Progenitor cell of endocrine pancreas (in vitro differentiated cells): ENCODE measurements around the gene NONO. TPM values are rescaled to one million over a fixed set of nuclear protein-coding genes. Genes with fewer than 3 reads are reported as not detected.
A peak's percentile ranks its signal among the peaks of the same experiment; 100 is the strongest.
"Not testable (repeated sequence)": the region's sequence is repeated elsewhere in the genome, so short reads cannot be mapped to it uniquely, and the experiment has no call there.

Experiments used
- DNase-seq: peaks from one replicate; pipeline ENCODE4 v3.0.0; 2021; ENCODE audit warnings: low spot score; ENCODE audit not compliant: unreplicated experiment
- H3K27ac Mint-ChIP-seq: 2 replicates; pipeline ENCODE4 v1.8.0; 2021; ENCODE audit warnings: mild to moderate bottlenecking, moderate library complexity, mixed read lengths
- H3K27me3 Mint-ChIP-seq: 2 replicates; pipeline ENCODE4 v1.8.0; 2021; ENCODE audit warnings: mixed read lengths
- H3K36me3 Mint-ChIP-seq: 2 replicates; pipeline ENCODE4 v1.8.0; 2022; ENCODE audit warnings: mixed read lengths; ENCODE audit not compliant: insufficient read depth
- H3K4me1 Mint-ChIP-seq: 2 replicates; pipeline ENCODE4 v1.8.0; 2021; ENCODE audit warnings: low read depth, mixed read lengths
- H3K4me3 Mint-ChIP-seq: 2 replicates; pipeline ENCODE4 v1.8.0; 2021; ENCODE audit warnings: low read depth, mild to moderate bottlenecking, moderate library complexity, mixed read lengths
- H3K9me3 Mint-ChIP-seq: 2 replicates; pipeline ENCODE4 v1.8.0; 2021; ENCODE audit warnings: low read depth, mixed read lengths
- total RNA-seq: library from RNA; stranded (reverse); gene quantifications from 2 replicates; pipeline ENCODE4 v1.2.1, GENCODE V29; 2021
- TF ChIP-seq, protein P1 (sequence below): fragments of 200-600 bp; sonication (generic); IDR thresholded peaks from one replicate; pipeline ENCODE4 v1.5.0; 2021; ENCODE audit warnings: antibody characterized with exemption, mild to moderate bottlenecking; ENCODE audit not compliant: unreplicated experiment

Gene NONO
- total RNA-seq, 1 donor from 2014 or later: 795 TPM

GRCh38 chrX:71292669-71293365 lies 9.4 kb downstream of the NONO start:
- H3K9me3 Mint-ChIP-seq: peaks cover 12% of the 10 kb centered on the region
- DNase-seq: no peak
- TF ChIP-seq, protein P1, sequence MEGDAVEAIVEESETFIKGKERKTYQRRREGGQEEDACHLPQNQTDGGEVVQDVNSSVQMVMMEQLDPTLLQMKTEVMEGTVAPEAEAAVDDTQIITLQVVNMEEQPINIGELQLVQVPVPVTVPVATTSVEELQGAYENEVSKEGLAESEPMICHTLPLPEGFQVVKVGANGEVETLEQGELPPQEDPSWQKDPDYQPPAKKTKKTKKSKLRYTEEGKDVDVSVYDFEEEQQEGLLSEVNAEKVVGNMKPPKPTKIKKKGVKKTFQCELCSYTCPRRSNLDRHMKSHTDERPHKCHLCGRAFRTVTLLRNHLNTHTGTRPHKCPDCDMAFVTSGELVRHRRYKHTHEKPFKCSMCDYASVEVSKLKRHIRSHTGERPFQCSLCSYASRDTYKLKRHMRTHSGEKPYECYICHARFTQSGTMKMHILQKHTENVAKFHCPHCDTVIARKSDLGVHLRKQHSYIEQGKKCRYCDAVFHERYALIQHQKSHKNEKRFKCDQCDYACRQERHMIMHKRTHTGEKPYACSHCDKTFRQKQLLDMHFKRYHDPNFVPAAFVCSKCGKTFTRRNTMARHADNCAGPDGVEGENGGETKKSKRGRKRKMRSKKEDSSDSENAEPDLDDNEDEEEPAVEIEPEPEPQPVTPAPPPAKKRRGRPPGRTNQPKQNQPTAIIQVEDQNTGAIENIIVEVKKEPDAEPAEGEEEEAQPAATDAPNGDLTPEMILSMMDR: no peak
- H3K36me3 Mint-ChIP-seq: peaks cover 34% of the 10 kb centered on the region
- H3K27me3 Mint-ChIP-seq: no peaks in the 10 kb centered on the region
- H3K4me1 Mint-ChIP-seq: peaks cover 1% of the 10 kb centered on the region
- H3K27ac Mint-ChIP-seq: no peak overlapping the region
- H3K4me3 Mint-ChIP-seq: no peak overlapping the region

DNA sequence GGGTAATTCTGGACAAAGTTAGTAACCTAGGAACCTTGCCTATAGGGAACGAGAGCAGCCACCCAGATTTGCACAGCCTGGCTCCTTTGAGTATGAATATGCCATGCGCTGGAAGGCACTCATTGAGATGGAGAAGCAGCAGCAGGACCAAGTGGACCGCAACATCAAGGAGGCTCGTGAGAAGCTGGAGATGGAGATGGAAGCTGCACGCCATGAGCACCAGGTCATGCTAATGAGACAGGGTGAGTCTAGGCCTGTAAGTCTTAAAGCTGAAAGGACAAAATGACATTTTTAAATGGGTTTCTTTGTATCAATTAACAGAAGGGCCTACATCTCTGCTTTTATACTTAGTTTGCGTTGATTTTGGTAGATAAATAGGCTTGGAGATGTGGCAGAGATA lies 13.4 kb downstream of the NONO start:
- no peak for DNase-seq
- Mint-ChIP-seq H3K4me3 (no peak overlapping the region), H3K27me3 (no peaks in the 10 kb centered on the region), H3K27ac (peak overlapping the region; percentile 82), H3K9me3 (peaks cover 14% of the 10 kb centered on the region), H3K4me1 (peaks cover 13% of the 10 kb centered on the region), H3K36me3 (peaks cover 44% of the 10 kb centered on the region)
- TF ChIP-seq, protein P1: no peak

DNA sequence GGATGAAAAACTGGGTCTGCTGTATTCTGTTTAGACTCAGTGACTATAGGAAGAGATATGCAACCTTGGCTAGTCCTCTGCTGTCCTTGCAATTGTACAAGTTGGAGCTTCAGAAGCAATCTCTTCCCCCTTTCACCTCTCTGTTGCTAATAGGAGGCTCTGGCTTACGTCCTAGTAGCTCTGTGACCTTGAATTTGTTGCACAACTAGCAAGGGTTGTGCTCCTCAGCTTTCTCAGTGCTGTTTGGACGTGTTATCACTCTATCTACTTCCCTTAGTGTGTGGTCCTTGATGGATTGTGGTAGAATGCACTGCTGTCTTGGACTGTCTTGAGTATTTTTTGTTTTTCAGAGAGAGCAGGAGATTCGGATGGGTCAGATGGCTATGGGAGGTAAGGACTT lies 14.7 kb downstream of the NONO start:
- Mint-ChIP-seq H3K4me3 (no peak overlapping the region), H3K27ac (no peak overlapping the region), H3K36me3 (peaks cover 42% of the 10 kb centered on the region), H3K9me3 (peaks cover 14% of the 10 kb centered on the region), H3K27me3 (no peaks in the 10 kb centered on the region), H3K4me1 (peaks cover 13% of the 10 kb centered on the region)
- TF ChIP-seq, protein P1: no peak
- DNase-seq: no peak

DNA sequence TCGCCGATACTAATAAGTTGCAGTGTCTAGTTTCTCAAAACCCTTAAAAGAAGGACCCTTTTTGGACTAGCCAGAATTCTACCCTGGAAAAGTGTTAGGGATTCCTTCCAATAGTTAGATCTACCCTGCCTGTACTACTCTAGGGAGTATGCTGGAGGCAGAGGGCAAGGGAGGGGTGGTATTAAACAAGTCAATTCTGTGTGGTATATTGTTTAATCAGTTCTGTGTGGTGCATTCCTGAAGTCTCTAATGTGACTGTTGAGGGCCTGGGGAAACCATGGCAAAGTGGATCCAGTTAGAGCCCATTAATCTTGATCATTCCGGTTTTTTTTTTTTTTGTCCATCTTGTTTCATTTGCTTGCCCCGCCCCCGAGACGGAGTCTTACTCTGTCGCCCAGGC lies 16.6 kb downstream of the NONO start:
- H3K27ac Mint-ChIP-seq: not testable (repeated sequence)
- peaks cover 21% of the 10 kb centered on the region for H3K9me3 Mint-ChIP-seq

GRCh38 chrX:71300495-71300894 lies 17.1 kb downstream of the NONO start:
- not testable (repeated sequence) for H3K4me3 Mint-ChIP-seq, DNase-seq, H3K27me3 Mint-ChIP-seq
- Mint-ChIP-seq H3K36me3 (peaks cover 44% of the 10 kb centered on the region), H3K9me3 (peaks cover 22% of the 10 kb centered on the region), H3K4me1 (peaks cover 13% of the 10 kb centered on the region), H3K27ac (peak overlapping the region; percentile 91)

More for the DNA sequence above, 16.6 kb downstream of the NONO start:
- DNase-seq, H3K4me3 Mint-ChIP-seq, H3K27me3 Mint-ChIP-seq: not testable (repeated sequence)
- Mint-ChIP-seq H3K36me3 (peaks cover 41% of the 10 kb centered on the region), H3K4me1 (peaks cover 13% of the 10 kb centered on the region)

GRCh38 chrX:71301195-71301924 lies 17.9 kb downstream of the NONO start, which contains the start of gene ITGB1BP2:
Gene ITGB1BP2, plus strand, starts transcription at chrX:71301750. Its CDS starts 57 bp downstream, at chrX:71301807.
- TF ChIP-seq, protein P1: no peak
- no peak within 1 kb of the TSS for H3K4me3 Mint-ChIP-seq
- peaks cover 13% of the 10 kb centered on the region for H3K4me1 Mint-ChIP-seq
- H3K36me3 Mint-ChIP-seq: peaks cover 41% of the 10 kb centered on the region
- H3K27ac Mint-ChIP-seq: peak within 1 kb of the TSS; percentile 91
- no peaks in the 10 kb centered on the region for H3K27me3 Mint-ChIP-seq
- no peak for DNase-seq
- peaks cover 22% of the 10 kb centered on the region for H3K9me3 Mint-ChIP-seq
